IPS-18a (cell line): ENCODE data around the gene IPO4.

ENCODE experiments used
- H3K27ac ChIP-seq: one replicate; pipeline ENCODE4 v1.5.1; 2013; ENCODE audit warnings: low read length
- H3K27me3 ChIP-seq: one replicate; pipeline ENCODE4 v1.6.1; 2013; ENCODE audit warnings: mild to moderate bottlenecking, low read length; ENCODE audit not compliant: control insufficient read depth, insufficient read depth
- H3K36me3 ChIP-seq: one replicate; pipeline ENCODE4 v1.6.1; 2013; ENCODE audit warnings: low read depth, low read length; ENCODE audit not compliant: control insufficient read depth
- H3K4me1 ChIP-seq: one replicate; pipeline ENCODE4 v1.6.1; 2013; ENCODE audit warnings: low read depth, low read length; ENCODE audit not compliant: control insufficient read depth
- H3K4me3 ChIP-seq: one replicate; pipeline ENCODE4 v1.5.1; 2013; ENCODE audit warnings: low read length
- H3K9ac ChIP-seq: one replicate; pipeline ENCODE4 v1.6.1; 2013; ENCODE audit warnings: mild to moderate bottlenecking, low read length, moderate library complexity
- H3K9me3 ChIP-seq: one replicate; pipeline ENCODE4 v1.6.1; 2013; ENCODE audit warnings: low read depth, low read length; ENCODE audit not compliant: control insufficient read depth

IPO4 gene

DNA sequence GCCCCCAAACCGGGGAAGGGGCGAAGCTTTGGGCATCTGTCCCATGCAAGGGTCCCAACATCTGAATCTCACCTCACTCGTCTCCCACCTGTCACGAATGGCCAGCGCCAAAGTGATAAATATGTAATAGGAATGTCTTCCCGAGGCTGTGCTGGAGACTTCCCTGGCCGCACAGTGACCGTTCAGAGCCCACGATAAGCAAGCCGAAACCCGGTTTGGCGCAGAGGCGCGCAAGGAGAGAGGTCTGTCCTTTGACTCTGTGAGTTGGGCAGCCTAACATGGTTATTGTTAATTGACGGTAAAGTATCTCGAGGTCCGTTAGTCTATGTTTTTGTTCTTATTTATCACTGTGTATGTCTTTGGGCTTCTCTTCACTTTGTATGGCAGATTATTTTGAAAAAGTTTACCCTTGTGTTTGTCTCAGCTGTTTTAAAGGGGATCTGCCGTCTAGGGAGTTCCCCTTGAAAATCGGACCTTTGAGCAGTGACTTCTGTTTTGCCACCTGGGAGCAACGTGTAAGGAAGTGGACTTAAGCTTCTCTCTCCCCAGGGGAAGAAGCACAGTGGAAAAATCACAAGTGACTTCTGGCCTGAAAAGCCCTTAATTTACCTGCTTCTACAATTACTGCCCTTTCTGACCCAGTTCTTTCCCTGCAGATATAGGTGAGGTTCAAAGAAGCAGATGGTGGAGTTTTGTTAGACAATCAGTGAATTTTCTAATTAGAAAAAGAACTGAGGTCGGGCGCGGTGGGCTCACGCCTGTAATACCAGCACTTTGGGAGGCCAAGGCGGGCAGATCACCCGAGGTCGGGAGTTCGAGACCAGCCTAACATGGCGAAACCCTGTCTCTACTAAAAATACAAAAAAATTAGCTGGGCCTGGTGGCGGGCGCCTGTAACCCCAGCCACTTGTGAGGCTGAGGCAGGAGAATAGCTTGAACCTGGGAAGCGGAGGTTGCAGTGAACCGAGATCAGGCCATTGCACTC is 7.7 kb upstream of the IPO4 start:
- Histone ChIP-seq H3K9ac (peak overlapping the region; percentile 79), H3K9me3 (no peaks in the 10 kb centered on the region), H3K36me3 (peaks cover 14% of the 10 kb centered on the region), H3K4me3 (peak overlapping the region; percentile 90), H3K27me3 (no peaks in the 10 kb centered on the region), H3K4me1 (no peaks in the 10 kb centered on the region), H3K27ac (peak overlapping the region; percentile 10)

DNA sequence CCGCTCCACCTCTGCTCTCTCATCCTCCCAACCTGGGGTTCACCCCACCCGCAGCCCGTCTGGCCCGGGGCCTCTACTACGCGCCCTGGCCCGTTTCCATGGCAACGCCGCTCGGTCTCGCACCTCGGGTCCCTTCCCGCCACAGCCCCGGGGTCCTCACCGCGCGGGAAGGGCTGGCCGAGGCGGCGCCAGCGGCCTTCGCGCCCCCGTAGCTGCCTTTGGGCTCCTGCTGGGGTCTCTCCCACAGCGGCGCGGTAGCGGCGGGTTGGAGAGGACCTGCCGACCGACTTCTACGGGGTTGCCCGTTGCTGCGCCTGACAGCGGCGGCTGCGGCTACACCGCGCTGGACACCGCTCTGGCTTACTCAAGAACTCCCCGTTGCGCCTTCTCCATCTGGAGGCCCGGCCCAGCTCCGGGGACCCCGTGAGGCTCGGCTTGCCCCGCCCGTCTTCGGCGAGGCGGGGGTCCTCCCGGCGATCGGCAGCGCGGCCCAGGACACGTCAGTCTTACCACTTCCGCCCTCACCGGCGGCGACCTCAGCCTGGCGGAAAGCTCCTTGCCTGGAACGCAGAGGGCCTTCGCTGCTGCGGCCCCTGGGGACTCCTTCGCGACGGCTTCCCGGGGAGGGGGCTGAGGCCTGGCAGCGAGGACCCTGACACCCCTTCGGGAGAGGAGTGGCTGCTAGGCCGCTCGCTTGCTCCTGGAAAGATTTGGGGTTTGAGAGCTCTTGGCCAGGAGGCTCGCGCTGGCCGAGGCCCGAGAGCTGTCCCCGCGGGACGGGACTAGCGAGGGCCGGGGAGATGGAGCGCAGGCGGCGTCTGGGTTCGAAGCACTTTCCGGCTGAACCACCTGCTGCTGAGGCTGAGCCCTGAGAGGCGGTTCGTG is 6.8 kb upstream of the IPO4 start, which contains the start of gene TM9SF1:
TM9SF1 (minus strand) TSS at position 256 of the 885 bp plus-strand sequence. CDS start 422 bp downstream, outside the sequence.
- H3K9ac ChIP-seq = peak within 1 kb of the TSS; percentile 79
- no peaks in the 10 kb centered on the region for H3K4me1 ChIP-seq
- H3K27me3 ChIP-seq = no peaks in the 10 kb centered on the region
- peak within 1 kb of the TSS; percentile 90 for H3K4me3 ChIP-seq
- H3K27ac ChIP-seq = peak within 1 kb of the TSS; percentile 89
- H3K36me3 ChIP-seq = peaks cover 14% of the 10 kb centered on the region
- H3K9me3 ChIP-seq = no peaks in the 10 kb centered on the region

DNA sequence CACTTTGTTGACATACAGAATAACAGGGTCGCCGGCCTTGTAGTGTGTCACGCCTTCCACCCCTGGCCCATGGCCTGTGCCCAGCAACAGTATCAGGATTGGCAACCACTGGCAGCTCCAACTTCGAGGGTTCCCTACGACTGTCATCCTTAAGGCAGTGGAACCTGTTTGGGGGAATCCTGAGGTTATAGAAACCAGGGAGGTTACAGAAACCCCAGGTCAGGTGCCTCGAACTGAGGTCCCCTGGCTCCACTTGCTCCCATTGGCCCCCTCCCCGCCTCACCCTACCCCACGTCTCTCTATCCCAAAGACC is 6.2 kb upstream of the IPO4 start:
- H3K27me3 ChIP-seq = no peaks in the 10 kb centered on the region
- H3K4me3 ChIP-seq = peak overlapping the region; percentile 90
- no peaks in the 10 kb centered on the region for H3K9me3 ChIP-seq
- H3K4me1 ChIP-seq = no peaks in the 10 kb centered on the region
- peak overlapping the region; percentile 79 for H3K9ac ChIP-seq
- H3K27ac ChIP-seq = no peak overlapping the region
- peaks cover 17% of the 10 kb centered on the region for H3K36me3 ChIP-seq

GRCh38 chr14:24194186-24194872 is 5.7 kb upstream of the IPO4 start:
- H3K9ac ChIP-seq = no peak overlapping the region
- H3K4me3 ChIP-seq = peak overlapping the region; percentile 90
- H3K27me3 ChIP-seq = no peaks in the 10 kb centered on the region
- no peak overlapping the region for H3K27ac ChIP-seq
- no peaks in the 10 kb centered on the region for H3K4me1 ChIP-seq
- peaks cover 17% of the 10 kb centered on the region for H3K36me3 ChIP-seq
- H3K9me3 ChIP-seq = no peaks in the 10 kb centered on the region

DNA sequence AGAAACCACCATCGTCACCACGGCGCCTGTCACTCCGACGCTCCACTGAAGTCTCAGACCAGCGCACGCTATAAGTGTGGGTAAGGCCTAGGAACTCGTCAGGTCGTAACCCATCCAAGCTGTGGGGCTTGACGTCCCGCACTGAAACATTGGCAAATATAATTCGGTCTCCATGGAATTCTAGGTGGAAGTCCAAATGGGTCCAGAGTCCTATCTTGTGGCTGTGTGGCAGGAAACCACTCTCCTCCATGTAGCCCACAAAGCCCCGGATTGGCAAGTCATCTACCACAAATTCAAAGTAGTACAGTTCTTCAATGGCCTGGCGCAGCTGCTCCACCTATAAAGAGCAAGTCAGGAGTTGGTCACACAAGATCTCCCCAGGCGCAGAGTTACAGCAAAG is 4.3 kb upstream of the IPO4 start:
- no peaks in the 10 kb centered on the region for H3K27me3 ChIP-seq
- H3K36me3 ChIP-seq = peaks cover 17% of the 10 kb centered on the region
- no peak overlapping the region for H3K4me3 ChIP-seq
- no peaks in the 10 kb centered on the region for H3K9me3 ChIP-seq
- no peak overlapping the region for H3K27ac ChIP-seq
- H3K4me1 ChIP-seq = peaks cover under 1% of the 10 kb centered on the region
- H3K9ac ChIP-seq = no peak overlapping the region

- no peaks in the 10 kb centered on the region for H3K27me3 ChIP-seq
- H3K36me3 ChIP-seq = peaks cover 35% of the 10 kb centered on the region
- no peaks in the 10 kb centered on the region for H3K9me3 ChIP-seq
- no peak overlapping the region for H3K4me3 ChIP-seq
- peaks cover 6% of the 10 kb centered on the region for H3K4me1 ChIP-seq
- H3K9ac ChIP-seq = no peak overlapping the region
- H3K27ac ChIP-seq = no peak overlapping the region
These were observed 1.8 kb upstream of the IPO4 start for GRCh38 chr14:24190416-24190815.

GRCh38 chr14:24189460-24189859 is 844 bp upstream of the IPO4 start:
- H3K27me3 ChIP-seq = no peaks in the 10 kb centered on the region
- peaks cover 45% of the 10 kb centered on the region for H3K36me3 ChIP-seq
- H3K4me1 ChIP-seq = peaks cover 6% of the 10 kb centered on the region
- H3K9me3 ChIP-seq = no peaks in the 10 kb centered on the region
- no peak overlapping the region for H3K9ac ChIP-seq
- H3K27ac ChIP-seq = no peak overlapping the region
- peak overlapping the region; percentile 87 for H3K4me3 ChIP-seq

DNA sequence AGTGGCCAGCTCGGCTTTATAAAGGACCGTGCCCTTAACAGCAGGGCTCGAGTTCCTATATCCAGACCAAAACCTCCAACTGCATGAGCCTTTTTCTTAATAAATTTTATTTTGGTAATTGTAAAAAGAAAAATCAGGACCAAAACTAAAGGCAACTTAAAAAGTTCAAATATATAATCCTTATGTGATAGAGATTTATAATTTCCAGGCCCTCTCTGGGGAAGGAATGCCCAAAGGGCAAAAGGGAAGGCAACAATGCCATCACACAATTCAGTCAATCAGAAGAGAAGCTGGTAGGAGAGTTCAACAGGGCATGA is 401 bp upstream of the IPO4 start:
- Histone ChIP-seq H3K4me3 (peak overlapping the region; percentile 87), H3K4me1 (peaks cover 6% of the 10 kb centered on the region), H3K9ac (peak overlapping the region; percentile 33), H3K27ac (no peak overlapping the region), H3K36me3 (peaks cover 49% of the 10 kb centered on the region), H3K27me3 (no peaks in the 10 kb centered on the region), H3K9me3 (no peaks in the 10 kb centered on the region)

GRCh38 chr14:24187539-24187915 is 1.1 kb downstream of the IPO4 start:
- no peaks in the 10 kb centered on the region for H3K9me3 ChIP-seq
- H3K27me3 ChIP-seq = no peaks in the 10 kb centered on the region
- H3K4me3 ChIP-seq = peak overlapping the region; percentile 87
- H3K36me3 ChIP-seq = peaks cover 58% of the 10 kb centered on the region
- no peak overlapping the region for H3K9ac ChIP-seq
- no peak overlapping the region for H3K27ac ChIP-seq
- H3K4me1 ChIP-seq = peaks cover 6% of the 10 kb centered on the region

GRCh38 chr14:24186831-24187538 is 1.6 kb downstream of the IPO4 start:
- Histone ChIP-seq H3K4me1 (peaks cover 6% of the 10 kb centered on the region), H3K27ac (no peak overlapping the region), H3K4me3 (no peak overlapping the region), H3K9ac (no peak overlapping the region), H3K9me3 (no peaks in the 10 kb centered on the region), H3K27me3 (no peaks in the 10 kb centered on the region), H3K36me3 (peaks cover 58% of the 10 kb centered on the region)

- Histone ChIP-seq H3K9ac (no peak overlapping the region), H3K4me1 (peaks cover 6% of the 10 kb centered on the region), H3K4me3 (no peak overlapping the region), H3K36me3 (peaks cover 65% of the 10 kb centered on the region), H3K27ac (no peak overlapping the region), H3K9me3 (no peaks in the 10 kb centered on the region), H3K27me3 (no peaks in the 10 kb centered on the region)
These were observed 2.9 kb downstream of the IPO4 start for GRCh38 chr14:24185741-24186140.
